Neural progenitor cell (in vitro differentiated cells): ENCODE measurements around the gene TRMT44. TPM values are rescaled to one million over a fixed set of nuclear protein-coding genes. Genes with fewer than 3 reads are reported as not detected.

ENCODE experiments used
- DNase-seq: peaks from one replicate; pipeline ENCODE4 v3.0.0-alpha.2; 2016; ENCODE audit warnings: low spot score
- H2AFZ ChIP-seq: fragments of 200-600 bp; sonication (generic); replicated peaks from 2 replicates; pipeline ENCODE4 v1.6.1; 2016; ENCODE audit warnings: antibody characterized with exemption
- H3F3A ChIP-seq: fragments of 200-600 bp; sonication (generic); 2 replicates; pipeline ENCODE4 v1.6.1; 2016; ENCODE audit warnings: antibody characterized with exemption, low read depth
- H3K27ac ChIP-seq: fragments of 200-600 bp; sonication (generic); 2 replicates; pipeline ENCODE4 v1.5.1; 2016; ENCODE audit warnings: mild to moderate bottlenecking
- H3K27me3 ChIP-seq: fragments of 200-600 bp; sonication (generic); 2 replicates; pipeline ENCODE4 v1.6.1; 2016; ENCODE audit warnings: mild to moderate bottlenecking, moderate library complexity
- H3K36me3 ChIP-seq: fragments of 200-600 bp; sonication (generic); 2 replicates; pipeline ENCODE4 v1.5.1; 2016
- H3K4me1 ChIP-seq: fragments of 200-600 bp; sonication (generic); 2 replicates; pipeline ENCODE4 v1.6.1; 2016; ENCODE audit warnings: mixed run types
- H3K4me2 ChIP-seq: fragments of 200-600 bp; sonication (generic); 2 replicates; pipeline ENCODE4 v1.6.1; 2016
- H3K4me3 ChIP-seq: fragments of 200-600 bp; sonication (generic); 2 replicates; pipeline ENCODE4 v1.5.1; 2016
- H3K79me2 ChIP-seq: fragments of 200-600 bp; sonication (generic); 2 replicates; pipeline ENCODE4 v1.6.1; 2016; ENCODE audit warnings: low read depth
- H3K9ac ChIP-seq: fragments of 200-600 bp; sonication (generic); 2 replicates; pipeline ENCODE4 v1.6.1; 2016
- H3K9me3 ChIP-seq: fragments of 200-600 bp; sonication (generic); 2 replicates; pipeline ENCODE4 v1.5.1; 2016; ENCODE audit warnings: low read depth
- H4K20me1 ChIP-seq: fragments of 200-600 bp; sonication (generic); 2 replicates; pipeline ENCODE4 v1.6.1; 2016; ENCODE audit warnings: low read depth
- H3K27ac Mint-ChIP-seq: 3 replicates; pipeline ENCODE4 v1.8.0; 2021; ENCODE audit warnings: mixed read lengths
- H3K27me3 Mint-ChIP-seq: 2 replicates; pipeline ENCODE4 v1.8.0; 2022; ENCODE audit warnings: low read depth, mild to moderate bottlenecking, inconsistent platforms, moderate library complexity, mixed read lengths; ENCODE audit not compliant: insufficient read depth
- H3K36me3 Mint-ChIP-seq: 3 replicates; pipeline ENCODE4 v1.8.0; 2021; ENCODE audit warnings: mixed read lengths
- H3K4me1 Mint-ChIP-seq: 3 replicates; pipeline ENCODE4 v1.8.0; 2021; ENCODE audit warnings: mixed read lengths
- H3K4me3 Mint-ChIP-seq: 3 replicates; pipeline ENCODE4 v1.8.0; 2021; ENCODE audit warnings: mild to moderate bottlenecking, moderate library complexity, mixed read lengths
- H3K9me3 Mint-ChIP-seq: 3 replicates; pipeline ENCODE4 v1.8.0; 2020; ENCODE audit warnings: mixed read lengths
- EZH2 ChIP-seq: fragments of 200-600 bp; sonication (generic); IDR thresholded peaks from 2 replicates; pipeline ENCODE4 v1.6.1; 2017; ENCODE audit warnings: antibody characterized with exemption, mild to moderate bottlenecking, moderate library complexity
- EZH2phosphoT487 ChIP-seq: fragments of 200-600 bp; sonication (generic); IDR thresholded peaks from 2 replicates; pipeline ENCODE4 v1.6.1; 2017; ENCODE audit warnings: antibody characterized with exemption
- total RNA-seq: library from RNA; depleted of rRNA; stranded (reverse); fragments of >200 nt; gene quantifications from 2 replicates; pipeline ENCODE4 v1.2.3, GENCODE V29; 2015; ENCODE audit warnings: low replicate concordance
- TF ChIP-seq, protein P1 (sequence below): fragments of 200-600 bp; sonication (generic); IDR thresholded peaks from 2 replicates; pipeline ENCODE4 v1.5.1; 2017; ENCODE audit warnings: antibody characterized with exemption, mild to moderate bottlenecking

TRMT44 gene
- total RNA-seq, 1 donor from 2014 or later = 19.9 TPM

DNA sequence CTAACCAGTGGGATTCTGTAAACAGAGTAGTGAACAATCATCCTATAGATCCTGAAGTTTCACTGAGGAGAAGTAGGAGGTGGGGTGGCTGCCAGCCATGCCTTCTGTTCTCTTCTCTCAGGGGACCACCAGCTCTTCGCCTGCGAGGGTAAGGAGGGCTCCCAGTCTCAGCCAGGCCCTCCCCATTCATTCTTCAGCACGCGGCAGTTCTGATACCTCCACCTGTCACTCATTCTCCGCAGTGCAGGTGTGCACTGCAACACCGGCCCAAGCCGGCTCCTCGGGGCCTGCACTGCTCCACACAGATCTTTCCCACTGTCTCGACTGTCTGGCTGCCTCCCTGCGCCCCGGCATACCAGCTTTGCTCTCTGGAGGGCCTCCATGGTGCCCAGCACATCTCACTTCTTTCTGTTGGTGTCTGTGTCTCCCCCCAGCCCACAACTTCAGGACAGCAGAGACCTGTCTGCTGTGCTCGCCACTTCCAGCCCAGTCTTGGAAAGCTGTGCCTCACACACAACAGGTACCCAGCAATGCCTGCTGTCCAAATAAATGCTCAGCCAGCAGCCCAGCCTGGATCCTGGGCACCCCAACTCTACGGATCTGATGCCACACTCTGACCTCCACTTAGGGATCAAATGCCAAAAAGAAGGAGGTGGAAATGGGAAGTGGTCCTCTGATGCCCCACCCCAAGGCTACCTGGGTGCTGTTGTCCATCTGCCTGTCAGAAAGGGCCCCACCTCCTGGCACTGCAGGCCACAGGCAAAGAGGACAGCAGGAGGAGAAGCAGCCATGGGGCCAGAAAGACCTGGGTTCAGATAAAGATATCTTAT is 29.0 kb upstream of the TRMT44 start:
- H3K4me2 ChIP-seq = no peak overlapping the region
- no peak overlapping the region for H3K27ac ChIP-seq
- peaks cover 13% of the 10 kb centered on the region for H3F3A ChIP-seq
- Mint-ChIP-seq H3K27me3 (peaks cover 6% of the 10 kb centered on the region), H3K9me3 (peaks cover 1% of the 10 kb centered on the region), H3K36me3 (peaks cover 20% of the 10 kb centered on the region), H3K4me3 (no peak overlapping the region), H3K27ac (no peak overlapping the region), H3K4me1 (peaks cover 6% of the 10 kb centered on the region)
- TF ChIP-seq EZH2phosphoT487 (no peak), EZH2 (no peak)
- TF ChIP-seq, protein P1, sequence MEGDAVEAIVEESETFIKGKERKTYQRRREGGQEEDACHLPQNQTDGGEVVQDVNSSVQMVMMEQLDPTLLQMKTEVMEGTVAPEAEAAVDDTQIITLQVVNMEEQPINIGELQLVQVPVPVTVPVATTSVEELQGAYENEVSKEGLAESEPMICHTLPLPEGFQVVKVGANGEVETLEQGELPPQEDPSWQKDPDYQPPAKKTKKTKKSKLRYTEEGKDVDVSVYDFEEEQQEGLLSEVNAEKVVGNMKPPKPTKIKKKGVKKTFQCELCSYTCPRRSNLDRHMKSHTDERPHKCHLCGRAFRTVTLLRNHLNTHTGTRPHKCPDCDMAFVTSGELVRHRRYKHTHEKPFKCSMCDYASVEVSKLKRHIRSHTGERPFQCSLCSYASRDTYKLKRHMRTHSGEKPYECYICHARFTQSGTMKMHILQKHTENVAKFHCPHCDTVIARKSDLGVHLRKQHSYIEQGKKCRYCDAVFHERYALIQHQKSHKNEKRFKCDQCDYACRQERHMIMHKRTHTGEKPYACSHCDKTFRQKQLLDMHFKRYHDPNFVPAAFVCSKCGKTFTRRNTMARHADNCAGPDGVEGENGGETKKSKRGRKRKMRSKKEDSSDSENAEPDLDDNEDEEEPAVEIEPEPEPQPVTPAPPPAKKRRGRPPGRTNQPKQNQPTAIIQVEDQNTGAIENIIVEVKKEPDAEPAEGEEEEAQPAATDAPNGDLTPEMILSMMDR = no peak
- no peaks in the 10 kb centered on the region for H3K79me2 ChIP-seq
- H3K27me3 ChIP-seq = no peaks in the 10 kb centered on the region
- no peaks in the 10 kb centered on the region for H3K9me3 ChIP-seq
- peaks cover 10% of the 10 kb centered on the region for H4K20me1 ChIP-seq
- H3K4me3 ChIP-seq = no peak overlapping the region
- no peak overlapping the region for H3K9ac ChIP-seq
- no peak overlapping the region for H2AFZ ChIP-seq
- H3K4me1 ChIP-seq = no peaks in the 10 kb centered on the region
- DNase-seq = no peak
- H3K36me3 ChIP-seq = no peaks in the 10 kb centered on the region

DNA sequence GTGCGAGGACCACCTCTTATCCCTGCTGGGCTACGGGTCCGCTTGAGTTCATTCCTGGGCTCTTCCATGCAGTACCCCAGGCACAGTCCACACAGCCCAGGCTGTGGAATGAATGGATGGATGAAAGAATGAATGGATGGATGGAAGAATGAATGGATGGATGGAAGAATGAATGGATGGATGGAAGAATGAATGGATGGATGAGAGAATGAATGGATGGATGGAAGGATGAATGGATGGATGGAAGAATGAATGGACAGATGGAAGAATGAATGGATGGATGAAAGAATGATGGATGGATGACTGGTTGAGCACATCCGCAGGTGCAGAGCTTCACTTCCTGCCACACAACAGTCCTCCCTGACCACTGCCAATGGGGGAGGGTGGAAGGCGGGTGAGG is 28.3 kb upstream of the TRMT44 start:
- Histone ChIP-seq H3K9ac (no peak overlapping the region), H4K20me1 (peaks cover 10% of the 10 kb centered on the region), H3K9me3 (no peaks in the 10 kb centered on the region), H3K36me3 (no peaks in the 10 kb centered on the region), H3K27ac (no peak overlapping the region), H2AFZ (no peak overlapping the region), H3F3A (peaks cover 13% of the 10 kb centered on the region), H3K4me3 (no peak overlapping the region), H3K27me3 (no peaks in the 10 kb centered on the region), H3K4me1 (no peaks in the 10 kb centered on the region), H3K79me2 (no peaks in the 10 kb centered on the region), H3K4me2 (no peak overlapping the region)
- no peak for TF ChIP-seq EZH2phosphoT487
- TF ChIP-seq, protein P1 = no peak
- TF ChIP-seq EZH2 = no peak
- no peak for DNase-seq
- Mint-ChIP-seq H3K4me3 (no peak overlapping the region), H3K27ac (no peak overlapping the region), H3K36me3 (peaks cover 18% of the 10 kb centered on the region), H3K27me3 (peaks cover 6% of the 10 kb centered on the region), H3K9me3 (no peaks in the 10 kb centered on the region), H3K4me1 (peaks cover 6% of the 10 kb centered on the region)

DNA sequence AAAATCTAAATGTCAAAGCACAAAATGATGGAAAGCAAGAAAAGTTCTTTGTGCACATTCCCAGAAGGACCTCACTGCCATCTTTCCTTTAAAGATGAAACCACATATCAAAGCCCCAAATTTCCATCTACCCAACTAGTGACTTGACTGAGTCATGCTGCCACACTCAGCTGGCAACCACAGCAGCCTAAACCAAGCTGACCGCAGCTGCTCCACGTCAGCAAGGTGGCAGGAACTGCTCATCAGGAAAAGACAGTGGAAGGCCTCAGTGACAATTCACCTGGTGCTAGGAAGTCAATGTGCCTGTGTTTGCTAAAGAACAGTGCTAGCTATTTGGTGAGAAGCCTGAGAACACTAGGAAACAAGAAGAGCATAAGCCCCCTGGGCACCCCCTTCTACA is 26.2 kb upstream of the TRMT44 start:
- Mint-ChIP-seq H3K36me3 (peaks cover 12% of the 10 kb centered on the region), H3K27me3 (peaks cover 2% of the 10 kb centered on the region), H3K4me3 (no peak overlapping the region), H3K27ac (no peak overlapping the region), H3K9me3 (no peaks in the 10 kb centered on the region), H3K4me1 (peaks cover 6% of the 10 kb centered on the region)
- peaks cover 10% of the 10 kb centered on the region for H4K20me1 ChIP-seq
- no peaks in the 10 kb centered on the region for H3K27me3 ChIP-seq
- H3K4me2 ChIP-seq = no peak overlapping the region
- no peak overlapping the region for H3K4me3 ChIP-seq
- no peak overlapping the region for H2AFZ ChIP-seq
- no peaks in the 10 kb centered on the region for H3K9me3 ChIP-seq
- H3K79me2 ChIP-seq = no peaks in the 10 kb centered on the region
- no peak overlapping the region for H3K9ac ChIP-seq
- DNase-seq = no peak
- TF ChIP-seq, protein P1 = no peak
- H3K36me3 ChIP-seq = no peaks in the 10 kb centered on the region
- H3F3A ChIP-seq = peaks cover 13% of the 10 kb centered on the region
- H3K27ac ChIP-seq = no peak overlapping the region
- H3K4me1 ChIP-seq = no peaks in the 10 kb centered on the region
